Bronchial epithelial cell (primary cell): ENCODE results near the gene NNMT. TPM values are rescaled to one million over a fixed set of nuclear protein-coding genes. Genes with fewer than 3 reads are reported as not detected.

Experiments
- DNase-seq: peaks from one replicate; pipeline ENCODE4 v3.0.0-alpha.2; 2010; ENCODE audit warnings: low read depth
- FAIRE-seq: peaks from 2 replicates; lab custom pipeline; 2011; peaks lifted over from hg19 to GRCh38; lab: Jason Lieb, UNC
- H3K27me3 ChIP-seq: 2 replicates; pipeline ENCODE4 v1.5.1; 2011; ENCODE audit warnings: low read length; ENCODE audit not compliant: control insufficient read depth, insufficient read depth
- H3K36me3 ChIP-seq: 2 replicates; pipeline ENCODE4 v1.5.1; 2011; ENCODE audit warnings: low read length; ENCODE audit not compliant: control insufficient read depth, insufficient read depth
- H3K4me3 ChIP-seq: 2 replicates; pipeline ENCODE4 v1.5.1; 2011; ENCODE audit warnings: mild to moderate bottlenecking, low read depth, low read length, control low read depth
- total RNA-seq: library from RNA; depleted of rRNA; stranded (reverse); fragments of >200 nt; gene quantifications from 2 replicates; pipeline ENCODE4 v1.2.1, GENCODE V29; 2014
- TF ChIP-seq, protein P1 (sequence below): IDR thresholded peaks from 2 replicates; pipeline ENCODE4 v1.5.1; 2011; ENCODE audit warnings: mild to moderate bottlenecking, moderate library complexity, low read length, control low read depth, inconsistent platforms; ENCODE audit not compliant: insufficient read depth, severe bottlenecking

Gene NNMT
- total RNA-seq, 1 donor from 2014 or later: 11.6 TPM

- TF ChIP-seq, protein P1, sequence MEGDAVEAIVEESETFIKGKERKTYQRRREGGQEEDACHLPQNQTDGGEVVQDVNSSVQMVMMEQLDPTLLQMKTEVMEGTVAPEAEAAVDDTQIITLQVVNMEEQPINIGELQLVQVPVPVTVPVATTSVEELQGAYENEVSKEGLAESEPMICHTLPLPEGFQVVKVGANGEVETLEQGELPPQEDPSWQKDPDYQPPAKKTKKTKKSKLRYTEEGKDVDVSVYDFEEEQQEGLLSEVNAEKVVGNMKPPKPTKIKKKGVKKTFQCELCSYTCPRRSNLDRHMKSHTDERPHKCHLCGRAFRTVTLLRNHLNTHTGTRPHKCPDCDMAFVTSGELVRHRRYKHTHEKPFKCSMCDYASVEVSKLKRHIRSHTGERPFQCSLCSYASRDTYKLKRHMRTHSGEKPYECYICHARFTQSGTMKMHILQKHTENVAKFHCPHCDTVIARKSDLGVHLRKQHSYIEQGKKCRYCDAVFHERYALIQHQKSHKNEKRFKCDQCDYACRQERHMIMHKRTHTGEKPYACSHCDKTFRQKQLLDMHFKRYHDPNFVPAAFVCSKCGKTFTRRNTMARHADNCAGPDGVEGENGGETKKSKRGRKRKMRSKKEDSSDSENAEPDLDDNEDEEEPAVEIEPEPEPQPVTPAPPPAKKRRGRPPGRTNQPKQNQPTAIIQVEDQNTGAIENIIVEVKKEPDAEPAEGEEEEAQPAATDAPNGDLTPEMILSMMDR: no peak
- DNase-seq: no peak
- no peaks in the 10 kb centered on the region for H3K27me3 ChIP-seq
- no peak for FAIRE-seq
- no peak overlapping the region for H3K4me3 ChIP-seq
- no peaks in the 10 kb centered on the region for H3K36me3 ChIP-seq
These were observed 2.5 kb downstream of the NNMT start for GRCh38 chr11:114298710-114299109.

DNA sequence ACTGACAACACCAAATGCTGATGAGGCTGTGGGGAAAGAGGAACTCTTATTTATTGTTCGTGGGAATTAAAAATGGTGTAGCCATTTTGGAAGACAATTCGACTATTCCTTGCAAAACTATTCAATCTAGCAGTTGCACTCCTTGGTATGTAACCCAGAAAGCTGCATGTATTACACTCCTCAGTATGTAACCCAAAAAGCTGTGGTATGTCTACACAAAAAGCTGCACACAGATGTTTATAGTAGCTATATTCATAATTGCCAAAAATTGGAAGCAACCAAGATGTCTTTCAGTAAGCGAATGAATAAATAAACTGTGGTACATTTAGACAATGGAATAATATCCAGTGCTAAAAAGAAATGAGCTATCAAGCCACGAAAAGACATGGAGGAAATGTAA, 4.9 kb downstream of the NNMT start:
- H3K36me3 ChIP-seq: no peaks in the 10 kb centered on the region
- DNase-seq (no peak), FAIRE-seq (no peak)
- H3K27me3 ChIP-seq: no peaks in the 10 kb centered on the region
- TF ChIP-seq, protein P1: no peak
- H3K4me3 ChIP-seq: no peak overlapping the region

- H3K27me3 ChIP-seq: no peaks in the 10 kb centered on the region
- DNase-seq (no peak), FAIRE-seq (no peak)
- H3K4me3 ChIP-seq: no peak overlapping the region
- H3K36me3 ChIP-seq: no peaks in the 10 kb centered on the region
- TF ChIP-seq, protein P1: no peak
These were observed 5.7 kb downstream of the NNMT start for GRCh38 chr11:114301927-114302326.

- TF ChIP-seq, protein P1: no peak
- Histone ChIP-seq H3K36me3 (no peaks in the 10 kb centered on the region), H3K27me3 (no peaks in the 10 kb centered on the region), H3K4me3 (no peak overlapping the region)
- DNase-seq: no peak
- FAIRE-seq: no peak
These were observed 6.5 kb downstream of the NNMT start for GRCh38 chr11:114302663-114303062.

- Histone ChIP-seq H3K27me3 (no peaks in the 10 kb centered on the region), H3K4me3 (no peak overlapping the region), H3K36me3 (no peaks in the 10 kb centered on the region)
- DNase-seq: no peak
- TF ChIP-seq, protein P1: no peak
- FAIRE-seq: no peak
These were observed 7.9 kb downstream of the NNMT start for GRCh38 chr11:114304065-114304464.

DNA sequence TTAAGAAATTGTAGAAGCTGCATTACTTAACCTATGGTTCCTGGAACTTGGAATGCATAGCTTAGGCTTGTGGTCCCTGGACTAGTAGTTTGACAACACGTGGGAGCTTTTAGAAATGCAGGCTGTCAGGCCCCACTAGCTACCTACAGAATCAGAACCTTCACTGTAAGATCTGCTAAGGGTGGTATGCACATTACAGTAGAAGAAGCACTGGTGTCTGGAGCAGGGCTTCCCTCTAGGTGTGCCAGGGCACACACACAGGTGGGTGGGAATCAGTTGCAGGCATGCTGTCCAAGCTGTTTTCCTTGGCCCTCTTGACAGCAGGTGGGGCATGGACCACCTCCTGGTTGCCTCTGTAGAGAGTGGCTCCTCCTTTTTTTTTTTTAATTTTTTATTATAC, 8.8 kb downstream of the NNMT start:
- FAIRE-seq (no peak), DNase-seq (no peak)
- H3K27me3 ChIP-seq: no peaks in the 10 kb centered on the region
- TF ChIP-seq, protein P1: no peak
- H3K4me3 ChIP-seq: no peak overlapping the region
- no peaks in the 10 kb centered on the region for H3K36me3 ChIP-seq
